HepG2 (cell line): ENCODE measurements around the gene BBLN.

Source experiments
- HCFC1 ChIP-seq: fragments of 150-350 bp; IDR thresholded peaks from 2 replicates; pipeline ENCODE4 v1.6.1; 2014; ENCODE audit warnings: low read depth, low read length
- KLF6 ChIP-seq: IDR thresholded peaks from 2 replicates; pipeline ENCODE4 v1.8.0; 2016; ENCODE audit warnings: missing biosample characterization, missing genetic modification reagents
- MYC ChIP-seq: sonication (generic); formaldehyde crosslinking; IDR thresholded peaks from 2 replicates; pipeline ENCODE4 v1.9.0; 2021; ENCODE audit warnings: missing genetic modification reagents, borderline replicate concordance
- SP1 ChIP-seq, 2 experiments: fragments of 450-650 bp in 1 of 2; sonication (generic) in 1 of 2; formaldehyde crosslinking in 1 of 2; IDR thresholded peaks; 2 replicates each; pipeline versions ENCODE4 v1.4.0 to v1.6.1; 2016 to 2020; ENCODE audit warnings: missing genetic modification reagents in 1 of 2
- TP53 ChIP-seq: sonication (generic); formaldehyde crosslinking; conservative IDR thresholded peaks from 2 replicates; pipeline ENCODE4 v1.4.0; 2020; ENCODE audit warnings: missing genetic modification reagents
- ZFP36 ChIP-seq: fragments of 150-350 bp; IDR thresholded peaks from 2 replicates; pipeline ENCODE4 v1.6.1; 2018; ENCODE audit warnings: borderline replicate concordance, low read length, low read depth; ENCODE audit not compliant: partially characterized antibody
- ZFY ChIP-seq: sonication (generic); formaldehyde crosslinking; IDR thresholded peaks from 2 replicates; pipeline ENCODE4 v1.4.0; 2020; ENCODE audit warnings: missing genetic modification reagents
- ZNF180 ChIP-seq: sonication (generic); formaldehyde crosslinking; IDR thresholded peaks from 2 replicates; pipeline ENCODE4 v1.4.0; 2020; ENCODE audit warnings: low read depth, missing genetic modification reagents, borderline replicate concordance
- ZNF33A ChIP-seq: sonication (generic); formaldehyde crosslinking; IDR thresholded peaks from 2 replicates; pipeline ENCODE4 v1.5.1; 2020; ENCODE audit warnings: missing genetic modification reagents, mild to moderate bottlenecking, moderate library complexity, borderline replicate concordance
- ZNF619 ChIP-seq: sonication (generic); formaldehyde crosslinking; IDR thresholded peaks from 2 replicates; pipeline ENCODE4 v1.4.0; 2020; ENCODE audit warnings: mild to moderate bottlenecking, missing genetic modification reagents
- TF ChIP-seq, protein P1 (sequence below): sonication (generic); formaldehyde crosslinking; IDR thresholded peaks from 2 replicates; pipeline ENCODE4 v1.5.0; 2020; ENCODE audit warnings: mild to moderate bottlenecking, missing genetic modification reagents
- TF ChIP-seq, protein P2 (sequence below): sonication (generic); formaldehyde crosslinking; conservative IDR thresholded peaks from 2 replicates; pipeline ENCODE4 v1.8.0; 2022; ENCODE audit warnings: missing genetic modification reagents
- TF ChIP-seq, protein P3 (sequence below): sonication (generic); formaldehyde crosslinking; IDR thresholded peaks from 2 replicates; pipeline ENCODE4 v1.5.0; 2020; ENCODE audit warnings: mild to moderate bottlenecking, missing genetic modification reagents, moderate library complexity
- TF ChIP-seq, protein P4 (sequence below): sonication (generic); formaldehyde crosslinking; IDR thresholded peaks from 2 replicates; pipeline ENCODE4 v1.5.1; 2020; ENCODE audit warnings: missing genetic modification reagents, mild to moderate bottlenecking, borderline replicate concordance

DNA sequence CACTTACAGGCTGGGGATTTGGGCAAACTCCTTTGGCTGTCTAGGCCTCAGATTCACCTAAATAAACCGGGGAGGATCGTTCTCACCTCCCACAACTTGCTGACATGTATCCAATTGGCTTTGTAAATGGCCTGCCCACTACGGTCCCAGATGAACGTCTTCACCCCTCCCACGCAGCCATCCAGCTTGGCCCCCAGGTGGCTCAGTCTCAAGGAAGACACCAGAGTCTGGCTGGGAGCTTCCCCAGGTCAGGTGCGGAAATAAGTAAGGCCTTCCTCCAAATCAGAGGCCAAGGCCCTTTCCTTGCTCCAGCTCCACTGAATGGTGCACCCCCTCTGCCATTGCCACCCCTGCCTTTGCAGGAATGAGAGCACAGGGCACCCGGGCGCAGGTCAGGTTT, 19.9 kb downstream of the BBLN start:
- TF ChIP-seq ZFP36 (no peak), MYC (CRISPR knock-in tag) (no peak), SP1 (IDR thresholded peaks at IDR 0.05) (no peak), SP1 (CRISPR knock-in tag; IDR thresholded peaks at IDR 0.05) (no peak), KLF6 (CRISPR knock-in tag) (no peak), ZNF180 (no peak), HCFC1 (no peak), ZNF619 (CRISPR knock-in tag) (no peak), ZFY (CRISPR knock-in tag) (no peak), ZNF33A (CRISPR knock-in tag) (no peak), TP53 (CRISPR knock-in tag) (no peak)
- TF ChIP-seq, protein P1, sequence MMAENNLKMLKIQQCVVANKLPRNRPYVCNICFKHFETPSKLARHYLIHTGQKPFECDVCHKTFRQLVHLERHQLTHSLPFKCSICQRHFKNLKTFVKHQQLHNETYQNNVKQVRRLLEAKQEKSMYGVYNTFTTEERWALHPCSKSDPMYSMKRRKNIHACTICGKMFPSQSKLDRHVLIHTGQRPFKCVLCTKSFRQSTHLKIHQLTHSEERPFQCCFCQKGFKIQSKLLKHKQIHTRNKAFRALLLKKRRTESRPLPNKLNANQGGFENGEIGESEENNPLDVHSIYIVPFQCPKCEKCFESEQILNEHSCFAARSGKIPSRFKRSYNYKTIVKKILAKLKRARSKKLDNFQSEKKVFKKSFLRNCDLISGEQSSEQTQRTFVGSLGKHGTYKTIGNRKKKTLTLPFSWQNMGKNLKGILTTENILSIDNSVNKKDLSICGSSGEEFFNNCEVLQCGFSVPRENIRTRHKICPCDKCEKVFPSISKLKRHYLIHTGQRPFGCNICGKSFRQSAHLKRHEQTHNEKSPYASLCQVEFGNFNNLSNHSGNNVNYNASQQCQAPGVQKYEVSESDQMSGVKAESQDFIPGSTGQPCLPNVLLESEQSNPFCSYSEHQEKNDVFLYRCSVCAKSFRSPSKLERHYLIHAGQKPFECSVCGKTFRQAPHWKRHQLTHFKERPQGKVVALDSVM (CRISPR knock-in tag), result no peak
- TF ChIP-seq, protein P2, sequence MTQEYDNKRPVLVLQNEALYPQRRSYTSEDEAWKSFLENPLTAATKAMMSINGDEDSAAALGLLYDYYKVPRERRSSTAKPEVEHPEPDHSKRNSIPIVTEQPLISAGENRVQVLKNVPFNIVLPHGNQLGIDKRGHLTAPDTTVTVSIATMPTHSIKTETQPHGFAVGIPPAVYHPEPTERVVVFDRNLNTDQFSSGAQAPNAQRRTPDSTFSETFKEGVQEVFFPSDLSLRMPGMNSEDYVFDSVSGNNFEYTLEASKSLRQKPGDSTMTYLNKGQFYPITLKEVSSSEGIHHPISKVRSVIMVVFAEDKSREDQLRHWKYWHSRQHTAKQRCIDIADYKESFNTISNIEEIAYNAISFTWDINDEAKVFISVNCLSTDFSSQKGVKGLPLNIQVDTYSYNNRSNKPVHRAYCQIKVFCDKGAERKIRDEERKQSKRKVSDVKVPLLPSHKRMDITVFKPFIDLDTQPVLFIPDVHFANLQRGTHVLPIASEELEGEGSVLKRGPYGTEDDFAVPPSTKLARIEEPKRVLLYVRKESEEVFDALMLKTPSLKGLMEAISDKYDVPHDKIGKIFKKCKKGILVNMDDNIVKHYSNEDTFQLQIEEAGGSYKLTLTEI (CRISPR knock-in tag), result no peak
- TF ChIP-seq, protein P3, sequence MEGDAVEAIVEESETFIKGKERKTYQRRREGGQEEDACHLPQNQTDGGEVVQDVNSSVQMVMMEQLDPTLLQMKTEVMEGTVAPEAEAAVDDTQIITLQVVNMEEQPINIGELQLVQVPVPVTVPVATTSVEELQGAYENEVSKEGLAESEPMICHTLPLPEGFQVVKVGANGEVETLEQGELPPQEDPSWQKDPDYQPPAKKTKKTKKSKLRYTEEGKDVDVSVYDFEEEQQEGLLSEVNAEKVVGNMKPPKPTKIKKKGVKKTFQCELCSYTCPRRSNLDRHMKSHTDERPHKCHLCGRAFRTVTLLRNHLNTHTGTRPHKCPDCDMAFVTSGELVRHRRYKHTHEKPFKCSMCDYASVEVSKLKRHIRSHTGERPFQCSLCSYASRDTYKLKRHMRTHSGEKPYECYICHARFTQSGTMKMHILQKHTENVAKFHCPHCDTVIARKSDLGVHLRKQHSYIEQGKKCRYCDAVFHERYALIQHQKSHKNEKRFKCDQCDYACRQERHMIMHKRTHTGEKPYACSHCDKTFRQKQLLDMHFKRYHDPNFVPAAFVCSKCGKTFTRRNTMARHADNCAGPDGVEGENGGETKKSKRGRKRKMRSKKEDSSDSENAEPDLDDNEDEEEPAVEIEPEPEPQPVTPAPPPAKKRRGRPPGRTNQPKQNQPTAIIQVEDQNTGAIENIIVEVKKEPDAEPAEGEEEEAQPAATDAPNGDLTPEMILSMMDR (CRISPR knock-in tag), result no peak
- TF ChIP-seq, protein P4, sequence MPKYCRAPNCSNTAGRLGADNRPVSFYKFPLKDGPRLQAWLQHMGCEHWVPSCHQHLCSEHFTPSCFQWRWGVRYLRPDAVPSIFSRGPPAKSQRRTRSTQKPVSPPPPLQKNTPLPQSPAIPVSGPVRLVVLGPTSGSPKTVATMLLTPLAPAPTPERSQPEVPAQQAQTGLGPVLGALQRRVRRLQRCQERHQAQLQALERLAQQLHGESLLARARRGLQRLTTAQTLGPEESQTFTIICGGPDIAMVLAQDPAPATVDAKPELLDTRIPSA (CRISPR knock-in tag), result no peak
